Left lung (tissue), 10 donors: ENCODE measurements around the gene SHLD1. TPM values are rescaled to one million over a fixed set of nuclear protein-coding genes. Genes with fewer than 3 reads are reported as not detected.
A peak's percentile ranks its signal among the peaks of the same experiment; 100 is the strongest.

Experiments
- ATAC-seq: fragments of 200-7000 bp; cut with Tn5 transposase; one replicate; pipeline ENCODE4 v1.9.1; 2020; ENCODE audit warnings: moderate library complexity
- DNase-seq, 4 donors: peaks; one replicate each; pipeline ENCODE4 v3.0.0-alpha.2; 2013 to 2020
- H3K27ac ChIP-seq, 2 donors: fragments of 200-600 bp; sonication (generic) in 1 of 2; one replicate each; pipeline versions ENCODE4 v1.5.0 to v1.8.0; 2020 to 2021
- H3K27me3 ChIP-seq, 2 donors: fragments of 200-600 bp; sonication (generic) in 1 of 2; one replicate each; pipeline versions ENCODE4 v1.5.0 to v1.8.0; 2020 to 2021
- H3K36me3 ChIP-seq, 2 donors: fragments of 200-600 bp; sonication (generic) in 1 of 2; one replicate each; pipeline versions ENCODE4 v1.5.0 to v1.8.0; 2020 to 2021
- H3K4me1 ChIP-seq, 2 donors: fragments of 200-600 bp; one replicate each; pipeline ENCODE4 v1.8.0; 2021
- H3K4me3 ChIP-seq, 2 donors: fragments of 200-600 bp; sonication (generic) in 1 of 2; one replicate each; pipeline versions ENCODE4 v1.5.0 to v1.8.0; 2020 to 2021; ENCODE audit warnings: mild to moderate bottlenecking in 1 of 2
- H3K9me3 ChIP-seq, 2 donors: fragments of 200-600 bp; sonication (generic) in 1 of 2; one replicate each; pipeline versions ENCODE4 v1.5.0 to v1.8.0; 2020 to 2021
- intact Hi-C, 2 donors: fragments of 100-400 bp; cut with DNase I; formaldehyde crosslinking; loops; one replicate each; pipeline versions ENCODE4 v1.11.2 to v1.14.2; 2022
- polyA plus RNA-seq, 6 donors: library from polyadenylated mRNA; unstranded; fragments of 120-200 nt; gene quantifications; one replicate each; pipeline ENCODE4 v1.2.1, GENCODE V29; 2013; ENCODE audit not compliant: insufficient read length in 6 of 6
- total RNA-seq, 2 donors: library from RNA; stranded (reverse); fragmentation: NEBNext Ultra II Directional; extraction: Animal tissue kit (Norgen Biotek cat#: 25700); gene quantifications; one replicate each; pipeline ENCODE4 v1.2.1, GENCODE V29; 2021
- TF ChIP-seq, protein P1 (sequence below), 2 donors: fragments of 200-600 bp; sonication (generic) in 1 of 2; IDR thresholded peaks; one replicate each; pipeline versions ENCODE4 v1.5.0 to v1.8.0; 2021; ENCODE audit warnings: antibody characterized with exemption in 2 of 2
- donor health status: DM: no; HTN: yes; CAD: no.
- donor health status: DM: no; HTN: no; CAD: no.

Gene SHLD1
- total and polyA plus RNA-seq, 8 donors: 5.4 to 8.9 (median 7.7) TPM

DNA sequence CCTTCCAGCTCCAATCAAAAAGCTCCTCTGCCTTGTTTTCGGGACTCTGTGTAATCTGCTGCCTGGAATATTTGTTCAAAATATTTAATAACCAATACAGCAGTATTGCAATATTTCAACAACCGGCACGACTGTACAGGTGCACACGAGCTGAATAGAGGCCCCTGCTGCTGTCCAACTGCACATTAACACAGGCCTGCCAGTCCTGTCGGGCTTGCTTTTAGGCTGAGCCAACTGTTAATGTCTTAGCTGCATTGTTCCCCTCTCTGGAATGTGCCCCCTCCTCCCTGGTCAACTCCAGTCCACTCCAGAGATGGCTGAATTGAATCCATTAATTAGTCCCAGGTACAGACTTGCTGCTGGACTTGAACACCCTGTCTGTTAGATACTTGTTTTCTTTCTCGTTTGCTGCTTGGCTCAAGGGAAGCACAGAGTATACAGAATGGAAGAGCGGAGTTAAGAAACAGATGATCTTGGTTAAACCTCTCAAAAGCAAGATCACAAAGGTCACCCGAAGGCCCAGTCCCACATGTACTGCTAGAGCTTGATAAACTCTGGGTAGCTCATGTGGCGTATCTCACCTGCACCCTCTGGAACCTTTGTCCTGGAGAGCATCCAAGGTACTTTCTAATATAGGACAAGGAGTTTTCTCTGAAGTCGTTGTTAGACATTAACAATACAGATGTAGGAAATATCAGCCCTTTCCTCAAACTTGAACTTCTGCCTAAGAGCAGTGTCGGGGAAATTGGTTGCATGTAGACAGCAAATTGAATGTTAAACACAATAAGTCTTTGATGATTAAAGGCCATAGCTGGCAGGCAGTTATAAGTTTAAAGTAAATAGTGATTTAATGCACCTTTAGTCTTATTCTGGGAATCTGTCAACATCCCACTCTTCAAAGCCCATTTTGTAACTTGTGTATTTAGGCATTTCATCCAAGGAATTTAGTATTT is 31.9 kb downstream of the SHLD1 start:
- intact Hi-C loops: loop anchor here in 1 of 2 donors (10.0 kb wide), 2 partner anchors 217 to 247 kb away; no protein-coding TSS in a partner anchor
- no peaks in the 10 kb centered on the region for H3K36me3 ChIP-seq
- ATAC-seq (peak; percentile 65), DNase-seq (peak in 1 of 4 donors; percentile 26)
- H3K27ac ChIP-seq: peak overlapping the region in 1 of 2 donors; percentile 39
- H3K4me1 ChIP-seq: peaks cover 7 to 13% of the 10 kb centered on the region in 2 donors
- H3K4me3 ChIP-seq: no peak overlapping the region
- TF ChIP-seq, protein P1, sequence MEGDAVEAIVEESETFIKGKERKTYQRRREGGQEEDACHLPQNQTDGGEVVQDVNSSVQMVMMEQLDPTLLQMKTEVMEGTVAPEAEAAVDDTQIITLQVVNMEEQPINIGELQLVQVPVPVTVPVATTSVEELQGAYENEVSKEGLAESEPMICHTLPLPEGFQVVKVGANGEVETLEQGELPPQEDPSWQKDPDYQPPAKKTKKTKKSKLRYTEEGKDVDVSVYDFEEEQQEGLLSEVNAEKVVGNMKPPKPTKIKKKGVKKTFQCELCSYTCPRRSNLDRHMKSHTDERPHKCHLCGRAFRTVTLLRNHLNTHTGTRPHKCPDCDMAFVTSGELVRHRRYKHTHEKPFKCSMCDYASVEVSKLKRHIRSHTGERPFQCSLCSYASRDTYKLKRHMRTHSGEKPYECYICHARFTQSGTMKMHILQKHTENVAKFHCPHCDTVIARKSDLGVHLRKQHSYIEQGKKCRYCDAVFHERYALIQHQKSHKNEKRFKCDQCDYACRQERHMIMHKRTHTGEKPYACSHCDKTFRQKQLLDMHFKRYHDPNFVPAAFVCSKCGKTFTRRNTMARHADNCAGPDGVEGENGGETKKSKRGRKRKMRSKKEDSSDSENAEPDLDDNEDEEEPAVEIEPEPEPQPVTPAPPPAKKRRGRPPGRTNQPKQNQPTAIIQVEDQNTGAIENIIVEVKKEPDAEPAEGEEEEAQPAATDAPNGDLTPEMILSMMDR (IDR thresholded peaks at IDR 0.05): no peak
- H3K9me3 ChIP-seq: no peaks in the 10 kb centered on the region
- no peaks in the 10 kb centered on the region for H3K27me3 ChIP-seq

DNA sequence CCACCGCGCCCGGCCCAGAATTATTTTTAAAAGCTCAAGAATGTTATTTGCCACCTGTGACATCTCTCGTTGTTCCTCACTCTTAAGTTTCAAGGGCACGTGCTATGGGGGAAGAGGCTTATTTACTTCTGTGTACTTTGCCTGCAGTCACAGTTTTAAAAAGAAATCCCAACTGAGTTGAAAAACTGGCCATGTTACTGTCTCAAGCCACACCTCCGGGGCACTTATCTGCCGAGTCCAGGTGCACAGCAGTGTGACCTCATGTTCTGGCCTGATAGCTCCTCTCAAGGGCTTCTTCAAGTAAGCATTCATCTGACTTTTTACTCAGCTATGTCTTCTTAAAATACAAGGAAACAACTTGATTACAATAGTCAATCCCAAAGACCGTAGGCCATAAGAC is 34.5 kb downstream of the SHLD1 start:
- intact Hi-C loops: loop anchor here in 1 of 2 donors (10.0 kb wide), 2 partner anchors 220 to 250 kb away; no protein-coding TSS in a partner anchor
- peak; percentile 69 for ATAC-seq
- no peaks in the 10 kb centered on the region for H3K9me3 ChIP-seq
- no peak overlapping the region for H3K4me3 ChIP-seq
- DNase-seq: peak in 2 of 4 donors; percentile 43 to 67
- TF ChIP-seq, protein P1 (IDR thresholded peaks at IDR 0.05): no peak
- H3K36me3 ChIP-seq: no peaks in the 10 kb centered on the region
- H3K27me3 ChIP-seq: no peaks in the 10 kb centered on the region
- peaks cover 7 to 23% of the 10 kb centered on the region in 2 donors for H3K4me1 ChIP-seq
- H3K27ac ChIP-seq: peak overlapping the region in 1 of 2 donors; percentile 50

DNA sequence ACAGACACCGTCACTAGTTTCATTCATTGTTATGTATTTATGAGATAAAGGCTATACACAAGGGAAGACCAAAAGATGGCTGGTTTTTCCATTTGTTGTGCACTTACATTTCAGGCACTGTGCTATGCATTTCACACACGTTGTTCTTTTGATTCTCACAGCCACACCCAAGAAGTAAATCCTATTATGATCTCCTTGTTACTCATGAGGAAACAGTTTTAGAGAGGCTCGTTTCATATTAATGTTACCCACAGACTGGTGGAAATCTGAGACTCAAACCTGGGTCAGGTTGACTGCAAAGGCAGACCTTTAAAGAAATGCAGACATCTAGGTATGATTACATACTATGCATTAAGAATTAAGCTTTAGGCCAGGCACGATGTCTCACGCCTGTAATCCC is 34.9 kb downstream of the SHLD1 start:
- no peak overlapping the region for H3K4me3 ChIP-seq
- ATAC-seq: peak; percentile 2
- peaks cover 7 to 26% of the 10 kb centered on the region in 2 donors for H3K4me1 ChIP-seq
- no peaks in the 10 kb centered on the region for H3K36me3 ChIP-seq
- TF ChIP-seq, protein P1 (IDR thresholded peaks at IDR 0.05): no peak
- intact Hi-C loops: loop anchor here in 1 of 2 donors (10.0 kb wide), 2 partner anchors 220 to 250 kb away; no protein-coding TSS in a partner anchor
- peak overlapping the region in 1 of 2 donors; percentile 50 for H3K27ac ChIP-seq
- H3K27me3 ChIP-seq: no peaks in the 10 kb centered on the region
- no peak for DNase-seq
- no peaks in the 10 kb centered on the region for H3K9me3 ChIP-seq

DNA sequence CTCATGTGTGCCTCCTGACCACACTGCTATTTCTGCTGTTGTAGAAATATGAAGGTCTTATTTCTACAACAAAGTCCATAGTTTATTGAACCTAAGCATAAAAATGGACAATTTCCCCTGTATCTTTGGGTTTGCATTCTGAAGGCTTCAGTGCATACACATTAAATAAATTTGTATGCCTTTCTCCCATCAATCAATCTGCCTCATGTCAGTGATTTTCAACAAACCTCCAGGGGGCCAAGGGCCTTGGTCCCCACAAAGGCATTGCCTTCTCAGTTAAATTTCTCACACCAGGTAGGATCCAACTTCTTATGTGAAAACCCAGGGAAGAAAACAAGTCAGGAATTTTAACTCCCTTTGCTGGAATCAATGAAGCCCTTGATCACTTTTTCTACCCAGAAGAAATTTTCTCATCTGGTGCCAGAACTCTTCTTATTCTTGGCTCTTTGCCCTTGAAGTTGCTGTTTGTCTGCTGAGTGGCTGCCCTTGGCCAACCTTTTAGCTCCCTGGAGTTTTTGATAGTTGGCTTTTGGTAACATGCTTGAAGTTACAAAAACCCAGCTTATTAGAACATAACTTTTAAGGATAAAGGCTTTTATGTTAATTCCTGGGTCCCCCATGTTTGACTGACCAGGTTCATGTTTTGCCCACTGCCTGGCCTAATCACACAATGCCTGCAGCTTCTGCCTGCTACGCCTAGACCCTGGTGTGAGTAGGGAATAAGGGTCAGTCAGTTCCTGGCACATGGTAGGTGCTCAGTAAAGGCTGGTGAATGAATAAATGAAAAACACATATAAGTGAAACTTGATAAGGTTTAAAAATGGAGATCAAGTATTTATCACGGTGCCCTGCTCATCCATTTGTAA is 37.0 kb downstream of the SHLD1 start:
- ATAC-seq: peak; percentile 15
- Histone ChIP-seq H3K27me3 (no peaks in the 10 kb centered on the region), H3K36me3 (no peaks in the 10 kb centered on the region), H3K4me3 (no peak overlapping the region), H3K27ac (no peak overlapping the region), H3K4me1 (peaks cover 4 to 26% of the 10 kb centered on the region in 2 donors), H3K9me3 (no peaks in the 10 kb centered on the region)
- intact Hi-C loops: loop anchor here in 1 of 2 donors (10.0 kb wide), 2 partner anchors 222 to 252 kb away; no protein-coding TSS in a partner anchor
- peak in 2 of 4 donors; percentile 19 to 43 for DNase-seq
- TF ChIP-seq, protein P1 (IDR thresholded peaks at IDR 0.05): no peak
